Stimulated activated CD8-positive, alpha-beta memory T cell treated with anti-CD3 and anti-CD28 coated beads, Interleukin-4, amount 100 ng/mL, for 24 hours (primary cell): ENCODE measurements around the gene RRAGA.
"Not testable (repeated sequence)": the region's sequence is repeated elsewhere in the genome, so short reads cannot be mapped to it uniquely, and the experiment has no call there.

Experiments
- DNase-seq: peaks from one replicate; pipeline ENCODE4 v3.0.0-alpha.2; 2020; ENCODE audit warnings: low read depth

The RRAGA gene, protein sequence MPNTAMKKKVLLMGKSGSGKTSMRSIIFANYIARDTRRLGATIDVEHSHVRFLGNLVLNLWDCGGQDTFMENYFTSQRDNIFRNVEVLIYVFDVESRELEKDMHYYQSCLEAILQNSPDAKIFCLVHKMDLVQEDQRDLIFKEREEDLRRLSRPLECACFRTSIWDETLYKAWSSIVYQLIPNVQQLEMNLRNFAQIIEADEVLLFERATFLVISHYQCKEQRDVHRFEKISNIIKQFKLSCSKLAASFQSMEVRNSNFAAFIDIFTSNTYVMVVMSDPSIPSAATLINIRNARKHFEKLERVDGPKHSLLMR

DNA sequence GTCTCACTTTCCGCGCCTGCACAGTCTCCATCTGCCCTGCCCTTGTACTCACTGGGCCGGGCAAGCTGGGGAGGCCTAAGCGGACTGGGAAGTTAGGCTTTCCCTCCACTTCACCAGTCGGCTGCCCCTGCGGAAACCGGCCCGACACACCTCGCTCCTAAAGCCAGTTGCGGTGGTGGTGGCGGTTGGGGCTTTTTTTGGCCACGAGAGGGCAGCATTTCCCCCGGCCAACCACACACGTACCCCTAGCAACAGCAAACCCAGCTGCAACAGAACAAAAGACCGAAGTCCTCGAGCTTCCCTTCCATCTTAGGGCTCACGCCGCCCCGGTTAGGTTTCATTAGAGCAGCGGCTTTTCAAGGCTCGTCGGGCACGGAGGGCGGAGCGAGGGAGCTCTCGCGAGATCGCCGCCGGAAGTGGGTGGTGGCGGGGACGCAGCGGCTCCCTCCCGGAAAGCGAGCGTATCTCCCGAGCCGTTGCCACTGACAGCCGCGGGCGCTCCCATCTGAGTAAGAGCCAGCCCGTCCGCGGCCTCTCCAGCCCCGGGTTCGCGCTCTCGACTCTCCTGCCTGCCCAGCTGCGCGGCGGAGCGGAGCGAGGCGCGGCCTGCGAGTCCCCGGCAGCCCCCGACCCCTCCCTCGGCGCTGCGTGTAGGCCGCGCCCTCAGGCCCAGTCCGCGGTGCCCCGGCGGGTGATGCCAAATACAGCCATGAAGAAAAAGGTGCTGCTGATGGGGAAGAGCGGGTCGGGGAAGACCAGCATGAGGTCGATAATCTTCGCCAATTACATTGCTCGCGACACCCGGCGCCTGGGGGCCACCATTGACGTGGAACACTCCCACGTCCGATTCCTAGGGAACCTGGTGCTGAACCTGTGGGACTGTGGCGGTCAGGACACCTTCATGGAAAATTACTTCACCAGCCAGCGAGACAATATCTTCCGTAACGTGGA, at the start of gene RRAGA:
TSS of gene RRAGA (plus strand) at position 462 of the 951 bp plus-strand sequence. CDS start at position 695, 233 bp downstream.
- peak; percentile 89 for DNase-seq

DNA sequence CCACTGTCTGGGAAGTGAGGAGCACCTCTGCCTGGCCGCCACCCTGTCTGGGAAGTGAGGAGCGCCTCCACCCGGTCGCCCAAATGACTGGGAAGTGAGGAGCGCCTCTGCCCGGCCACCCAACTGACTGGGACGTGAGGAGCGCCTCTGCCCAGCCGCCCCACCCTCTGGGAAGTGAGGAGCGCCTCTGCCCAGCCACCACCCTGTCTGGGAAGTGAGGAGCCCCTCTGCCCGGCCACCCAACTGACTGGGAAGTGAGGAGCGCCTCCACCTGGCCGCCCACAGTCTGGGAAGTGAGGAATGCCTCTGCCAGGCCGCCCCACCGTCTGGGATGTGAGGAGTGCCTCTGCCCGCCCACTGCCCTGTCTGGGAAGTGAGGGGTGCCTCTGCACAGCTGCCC, 49.1 kb upstream of the RRAGA start:
- DNase-seq = no peak

DNA sequence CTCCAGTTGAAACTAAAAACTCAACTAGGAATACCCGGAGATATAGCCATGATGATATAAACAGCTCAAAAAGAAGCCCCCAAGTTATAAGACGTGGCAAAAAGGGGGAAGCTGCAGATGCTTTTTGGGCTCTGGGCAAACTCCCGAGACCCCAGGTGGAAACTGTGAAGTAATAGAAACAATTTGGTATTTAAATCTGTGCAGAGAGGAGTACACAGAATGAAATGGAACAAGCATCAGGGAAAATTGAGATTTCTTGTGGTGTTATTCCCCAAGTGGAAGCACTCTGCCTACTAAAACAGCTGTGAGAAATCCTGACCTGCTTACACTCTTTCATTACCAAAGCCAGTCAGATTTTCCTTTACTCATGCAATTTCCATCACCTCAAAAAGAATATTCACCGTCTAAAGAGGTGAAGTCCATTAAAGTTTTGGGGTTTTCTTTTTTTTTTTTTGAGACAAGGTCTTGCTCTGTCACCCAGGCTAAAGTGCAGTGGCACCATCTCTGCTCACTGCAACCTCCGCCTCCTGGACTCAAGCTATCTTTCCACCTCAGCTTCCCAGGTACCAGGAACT, 39.7 kb upstream of the RRAGA start:
- DNase-seq = no peak

DNA sequence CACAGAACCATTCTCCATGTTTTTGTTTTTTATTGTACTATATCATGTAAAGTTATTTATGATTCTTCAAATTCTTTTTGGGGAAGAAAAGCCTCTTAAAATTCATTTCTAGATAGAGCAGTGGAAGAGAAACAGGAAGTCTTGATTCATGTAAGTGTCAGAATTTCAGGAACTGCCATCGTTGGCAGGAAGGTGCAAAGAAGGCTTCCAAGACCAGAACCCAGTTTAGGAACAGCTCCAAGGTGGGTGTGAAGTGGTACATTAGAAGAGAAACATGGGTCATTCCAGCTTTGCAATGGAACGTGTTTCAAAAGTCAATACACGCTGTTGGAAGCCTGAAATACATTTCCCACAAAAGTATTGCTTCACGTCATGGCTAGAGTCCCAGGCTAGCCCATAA, 31.0 kb upstream of the RRAGA start:
- no peak for DNase-seq

DNA sequence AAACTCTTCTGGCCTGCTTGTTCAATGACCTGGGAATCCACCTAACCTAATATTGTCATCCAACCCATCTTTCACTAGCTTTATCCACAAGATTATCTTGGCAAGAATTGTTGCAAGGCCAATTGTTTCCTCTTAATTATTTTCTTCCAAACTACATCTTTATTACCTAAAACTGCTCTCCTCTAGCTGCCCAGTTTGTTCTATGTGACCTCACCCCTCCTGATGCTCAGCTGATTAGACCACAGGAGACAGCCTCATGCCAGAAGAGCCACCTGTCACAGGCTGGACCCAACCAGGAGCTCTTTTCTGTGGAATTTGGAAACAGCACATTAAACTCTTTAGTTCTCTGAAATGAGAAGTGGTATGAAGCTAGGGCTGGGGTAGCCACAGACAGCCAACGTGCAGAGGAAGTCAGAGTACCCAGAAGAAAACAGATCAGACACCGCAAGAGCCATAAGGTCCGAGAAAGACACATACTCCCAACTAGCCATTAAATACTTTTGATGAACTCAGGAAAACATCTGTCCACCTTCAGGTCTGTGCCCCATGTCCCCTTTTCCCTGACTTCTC, 28.3 kb upstream of the RRAGA start:
- no peak for DNase-seq

DNA sequence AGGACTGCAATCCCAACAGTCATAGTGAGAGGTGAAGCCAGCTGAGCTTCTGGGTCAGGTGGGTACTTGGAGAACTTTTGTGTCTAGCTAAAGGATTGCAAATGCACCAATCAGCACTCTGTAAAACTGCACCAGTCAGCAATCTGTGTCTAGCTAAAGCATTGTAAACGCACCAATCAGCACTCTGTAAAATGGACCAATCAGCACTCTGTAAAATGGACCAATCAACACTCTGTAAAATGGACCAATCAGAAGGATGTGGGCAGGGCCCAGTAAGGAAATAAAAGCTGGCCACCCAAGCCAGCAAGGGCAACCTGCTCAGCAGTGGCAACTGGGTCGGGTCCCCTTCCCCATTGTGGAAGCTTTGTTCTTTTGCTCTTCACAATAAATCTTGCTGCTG, 27.6 kb upstream of the RRAGA start:
- not testable (repeated sequence) for DNase-seq

DNA sequence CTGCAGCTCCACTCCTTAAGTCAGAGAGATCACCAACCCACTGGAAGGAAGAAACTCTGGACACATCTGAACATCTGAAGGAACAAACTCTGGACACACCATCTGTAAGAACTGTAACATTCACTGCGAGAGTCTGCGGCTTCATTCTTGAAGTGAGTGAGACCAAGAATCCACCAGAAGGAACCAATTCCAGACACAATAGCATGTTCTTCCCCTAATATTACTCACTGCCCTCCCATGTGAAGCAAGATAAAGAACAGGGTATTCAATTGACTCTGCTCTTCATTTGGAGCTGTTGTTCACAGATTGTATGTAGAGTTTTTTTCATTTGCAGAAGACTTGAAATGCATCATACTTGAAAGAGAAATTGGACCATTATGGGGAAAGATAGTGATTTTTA, 27.0 kb upstream of the RRAGA start:
- DNase-seq = no peak

DNA sequence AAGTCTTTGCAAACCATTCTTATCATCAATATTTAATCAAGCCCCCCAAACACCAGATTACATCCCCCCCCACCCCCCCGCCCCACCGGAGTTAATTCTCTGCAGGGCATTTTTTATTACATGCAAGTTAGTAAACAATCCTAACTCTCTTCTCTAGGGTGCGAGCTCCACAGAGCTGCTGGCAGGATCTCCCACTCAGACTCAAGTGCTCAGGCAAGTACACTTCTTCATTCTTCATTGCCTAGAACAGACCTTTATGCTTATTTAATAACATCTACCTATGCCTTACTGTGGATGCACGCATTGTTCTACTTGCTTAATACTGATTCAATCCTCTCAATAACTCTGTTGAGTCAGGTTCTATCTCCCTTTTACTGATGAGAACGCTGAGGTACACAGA, 26.1 kb upstream of the RRAGA start:
- DNase-seq = no peak

DNA sequence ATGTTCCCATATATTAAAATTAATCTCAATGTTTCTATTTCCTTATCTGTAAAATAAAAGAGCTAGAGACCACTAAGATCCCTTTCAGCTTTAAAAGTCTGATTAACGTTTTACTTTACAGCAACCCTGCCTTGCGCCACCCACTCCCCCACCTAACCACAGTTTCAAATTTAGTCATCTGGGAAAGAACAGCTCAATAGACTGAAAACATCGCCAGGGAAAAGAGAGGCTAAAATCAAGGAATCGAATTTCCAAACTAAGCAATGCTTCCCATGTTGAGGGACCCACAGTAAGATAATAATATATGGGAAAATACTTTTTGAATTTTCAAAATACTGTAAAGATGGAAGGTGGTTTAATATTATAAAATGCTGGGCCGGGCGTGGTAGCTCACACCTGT, 22.9 kb upstream of the RRAGA start:
- no peak for DNase-seq

DNA sequence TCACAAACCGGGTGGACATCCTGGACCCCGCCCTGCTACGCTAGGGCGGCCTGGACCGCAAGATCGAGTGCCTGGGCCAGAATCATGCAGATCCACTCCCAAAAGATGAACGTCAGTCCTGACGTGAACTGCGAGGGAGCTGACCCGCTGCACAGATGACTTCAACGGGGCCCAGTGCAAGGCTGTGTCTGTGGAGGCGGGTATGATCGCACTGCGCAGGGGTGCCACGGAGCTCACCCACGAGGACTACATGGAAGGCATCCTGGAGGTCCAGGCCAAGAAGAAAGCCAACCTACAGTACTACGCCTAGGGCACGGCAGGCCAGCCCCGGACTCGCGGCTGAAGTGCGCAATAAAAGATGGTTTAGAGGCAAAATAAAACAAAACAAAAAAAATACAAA, 21.4 kb upstream of the RRAGA start:
- DNase-seq = no peak

DNA sequence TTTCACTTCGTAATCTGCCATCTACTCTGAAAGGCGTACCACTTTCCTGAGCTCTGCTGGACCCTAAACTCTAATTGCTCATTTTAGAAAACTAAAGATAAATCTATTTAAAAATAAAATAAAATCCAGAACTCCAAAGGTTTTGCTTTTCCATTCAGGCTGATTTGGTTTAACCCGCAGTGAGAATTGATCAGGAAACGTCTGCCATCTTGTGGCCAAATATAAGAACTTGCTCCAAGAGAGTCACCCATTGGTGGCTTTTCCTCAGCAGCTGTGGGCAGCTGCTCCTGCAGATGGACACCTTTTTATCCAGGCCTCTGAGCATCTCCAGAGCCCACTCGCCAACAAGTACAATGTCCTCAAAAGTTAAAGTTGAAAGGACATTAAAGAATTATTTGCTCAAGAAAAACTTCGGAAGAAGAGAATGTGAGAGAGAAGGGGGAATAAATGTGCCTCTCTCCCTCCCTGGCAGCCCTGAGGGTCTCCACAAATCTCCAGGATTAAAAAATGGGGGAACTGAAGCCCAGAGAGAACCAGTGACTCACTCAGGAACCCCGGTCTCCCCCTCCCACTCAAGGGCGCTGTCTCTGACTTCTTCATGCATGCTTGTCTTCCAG, 20.3 kb upstream of the RRAGA start:
- no peak for DNase-seq

DNA sequence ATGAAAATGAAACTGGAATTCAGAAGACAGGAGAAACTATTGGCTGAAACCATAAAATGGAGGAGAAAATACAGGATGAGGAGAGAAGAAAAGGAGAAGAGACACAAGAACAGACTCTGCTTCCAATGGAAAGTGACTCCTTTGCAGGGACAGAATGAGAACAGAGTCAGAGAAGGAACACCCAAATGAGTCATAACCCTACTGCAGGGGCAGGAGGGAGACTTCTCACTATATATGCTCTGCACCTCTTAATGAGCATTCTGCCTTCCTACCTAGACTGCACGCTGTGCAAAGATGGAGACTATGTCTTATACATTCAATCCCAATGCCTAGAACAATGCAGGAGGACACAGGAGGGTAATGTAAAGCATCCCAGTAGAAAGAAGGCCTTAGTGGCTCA, 18.3 kb upstream of the RRAGA start:
- no peak for DNase-seq

DNA sequence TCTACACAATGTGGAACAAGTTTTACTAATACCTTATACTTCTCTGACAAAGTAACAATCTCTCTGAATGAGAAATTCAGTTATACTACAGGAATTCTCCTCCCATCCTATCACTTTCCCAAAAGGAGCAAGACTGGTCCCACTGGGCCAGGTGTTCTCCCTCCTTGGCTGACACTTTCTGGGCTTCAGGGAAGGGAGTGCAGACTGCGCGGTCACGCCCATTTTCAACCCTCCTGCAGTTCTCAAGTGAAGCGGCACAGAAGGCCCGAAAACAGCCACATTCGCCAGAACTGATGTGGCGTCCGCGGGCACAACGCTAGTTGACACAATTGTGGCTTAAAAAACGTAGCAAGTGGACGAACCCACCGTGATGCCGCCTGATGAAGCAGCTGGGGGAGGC, 16.8 kb upstream of the RRAGA start:
- DNase-seq = no peak

DNA sequence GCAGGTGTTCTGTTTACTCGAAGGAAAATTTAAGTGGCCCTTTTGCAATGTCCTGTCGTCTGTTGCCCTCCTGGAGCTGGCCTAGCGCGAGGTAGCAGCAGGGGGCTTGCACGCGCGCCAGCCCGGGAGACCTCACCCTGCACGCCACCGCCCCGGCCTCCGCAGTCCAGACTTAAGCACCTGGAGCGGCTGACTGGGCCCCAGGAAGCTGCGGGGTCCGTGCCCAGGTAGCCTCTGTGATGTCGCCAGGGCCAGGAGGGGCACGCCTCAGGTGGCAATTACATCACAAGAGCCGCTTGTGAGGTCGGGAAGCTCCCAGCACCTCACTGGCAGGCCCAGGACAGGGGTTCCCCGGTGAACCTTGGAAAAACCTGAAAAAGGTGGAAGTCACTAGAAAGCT, 16.2 kb upstream of the RRAGA start, which contains the start of gene SAXO1:
TSS of gene SAXO1 (minus strand) at position 195 of the 400 bp plus-strand sequence. CDS start 301 bp downstream, outside the sequence.
- DNase-seq = no peak

DNA sequence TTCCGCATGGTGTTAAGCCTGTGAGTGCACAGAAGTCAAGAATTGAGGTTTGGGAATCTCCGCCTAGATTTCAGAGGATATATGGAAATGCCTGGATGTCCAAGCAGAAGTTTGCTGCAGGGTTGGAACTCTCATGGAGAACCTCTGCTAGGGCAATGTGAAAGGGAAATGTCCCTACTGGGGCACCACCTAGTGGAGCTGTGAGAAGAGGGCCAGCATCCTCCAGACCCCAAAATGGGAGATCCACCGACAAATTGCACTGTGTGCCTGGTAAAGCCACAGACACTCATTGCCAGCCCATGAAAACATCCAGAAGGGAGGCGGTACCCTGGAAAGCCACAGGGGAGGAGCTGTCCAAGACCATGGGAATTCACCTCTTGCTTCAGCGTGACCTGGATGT, 12.6 kb upstream of the RRAGA start:
- no peak for DNase-seq

DNA sequence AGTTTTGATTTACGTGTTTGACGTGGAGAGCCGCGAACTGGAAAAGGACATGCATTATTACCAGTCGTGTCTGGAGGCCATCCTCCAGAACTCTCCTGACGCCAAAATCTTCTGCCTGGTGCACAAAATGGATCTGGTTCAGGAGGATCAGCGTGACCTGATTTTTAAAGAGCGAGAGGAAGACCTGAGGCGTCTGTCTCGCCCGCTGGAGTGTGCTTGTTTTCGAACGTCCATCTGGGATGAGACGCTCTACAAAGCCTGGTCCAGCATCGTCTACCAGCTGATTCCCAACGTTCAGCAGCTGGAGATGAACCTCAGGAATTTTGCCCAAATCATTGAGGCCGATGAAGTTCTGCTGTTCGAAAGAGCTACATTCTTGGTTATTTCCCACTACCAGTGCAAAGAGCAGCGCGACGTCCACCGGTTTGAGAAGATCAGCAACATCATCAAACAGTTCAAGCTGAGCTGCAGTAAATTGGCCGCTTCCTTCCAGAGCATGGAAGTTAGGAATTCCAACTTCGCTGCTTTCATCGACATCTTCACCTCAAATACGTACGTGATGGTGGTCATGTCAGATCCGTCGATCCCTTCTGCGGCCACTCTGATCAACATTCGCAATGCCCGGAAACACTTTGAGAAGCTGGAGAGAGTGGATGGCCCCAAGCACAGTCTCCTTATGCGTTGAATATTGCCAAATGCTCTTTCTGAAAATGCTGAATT, 850 bp downstream of the RRAGA start:
- DNase-seq = no peak

DNA sequence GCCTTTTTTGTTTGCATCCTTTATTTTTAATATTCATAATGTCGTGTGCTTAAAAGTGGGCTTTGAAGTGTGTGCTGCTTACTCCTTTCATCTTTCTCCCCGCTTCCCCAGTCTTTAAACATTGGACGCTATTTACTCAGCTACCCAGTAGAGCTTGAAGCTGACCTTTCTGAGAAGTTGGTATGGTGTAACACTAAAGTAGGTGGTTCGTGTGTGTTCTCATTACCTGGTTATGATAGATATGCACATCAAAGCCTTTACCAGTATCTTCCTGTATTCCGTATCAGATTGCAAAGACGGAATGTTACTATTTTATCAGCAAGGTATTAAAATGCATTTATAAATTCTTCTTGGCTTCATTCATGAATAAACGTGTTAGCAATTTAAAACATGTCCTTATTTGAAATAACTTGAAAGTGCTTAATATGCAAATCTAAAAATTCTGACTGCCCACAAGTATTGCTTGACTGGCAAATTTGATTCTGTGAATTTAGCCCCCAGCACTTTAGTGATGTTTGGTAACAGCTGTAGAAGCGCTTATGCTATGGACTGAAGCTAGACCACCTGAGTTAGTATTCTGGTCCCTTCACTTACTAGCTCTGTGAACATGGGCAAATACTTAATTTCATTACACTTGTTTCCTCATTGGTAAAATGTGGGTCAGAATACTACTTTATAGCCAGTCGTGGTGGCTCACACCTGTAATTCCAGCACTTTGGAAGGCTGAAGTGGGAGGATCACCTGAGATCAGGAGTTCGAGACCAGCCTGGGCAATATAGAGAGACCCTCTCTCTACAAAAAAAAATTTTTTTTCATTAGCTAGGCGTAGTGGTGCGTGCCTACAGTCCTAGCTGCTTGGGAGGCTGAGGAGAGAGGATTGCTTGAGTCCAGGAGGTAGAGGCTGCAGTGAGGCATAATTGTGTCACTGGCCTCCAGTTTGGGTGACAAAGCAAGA, 1.7 kb downstream of the RRAGA start:
- no peak for DNase-seq

DNA sequence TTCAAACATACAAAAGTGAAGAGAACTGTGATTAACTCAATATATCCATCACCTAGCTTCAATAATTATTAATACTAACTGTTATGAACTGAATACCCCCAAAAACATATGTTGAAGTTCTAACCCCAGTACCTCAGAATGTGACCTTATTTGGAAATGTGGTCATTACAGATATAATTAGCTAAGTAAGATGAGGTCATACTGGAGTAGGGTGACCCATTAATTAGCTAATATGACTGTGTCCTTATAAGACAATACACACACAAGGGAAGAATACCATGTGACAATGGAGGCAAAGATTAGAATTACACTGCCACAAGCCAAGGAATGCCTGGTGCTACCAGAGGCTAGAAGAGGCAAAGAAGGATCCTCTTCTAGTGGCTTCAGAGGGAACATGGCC, 7.8 kb downstream of the RRAGA start:
- DNase-seq = no peak

DNA sequence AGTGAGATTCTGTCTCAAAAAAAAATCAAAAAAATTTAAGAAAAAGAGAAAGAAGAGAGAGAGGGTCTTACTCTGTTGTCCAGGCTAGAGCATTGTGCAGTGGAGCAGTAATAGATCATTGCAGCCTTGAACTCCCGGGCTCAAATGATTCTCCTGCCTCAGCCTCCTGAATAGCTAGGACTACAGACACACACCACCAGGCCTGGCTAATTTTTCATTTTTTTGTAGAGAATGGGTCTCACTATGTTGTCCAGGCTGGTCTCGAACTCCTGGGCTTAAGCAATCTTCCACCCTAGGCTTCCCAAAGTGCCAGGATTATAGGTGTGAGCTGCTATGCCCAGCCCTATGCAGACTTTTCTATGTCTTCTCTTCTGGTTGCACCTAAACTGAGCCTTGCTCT, 25.0 kb downstream of the RRAGA start:
- no peak for DNase-seq

DNA sequence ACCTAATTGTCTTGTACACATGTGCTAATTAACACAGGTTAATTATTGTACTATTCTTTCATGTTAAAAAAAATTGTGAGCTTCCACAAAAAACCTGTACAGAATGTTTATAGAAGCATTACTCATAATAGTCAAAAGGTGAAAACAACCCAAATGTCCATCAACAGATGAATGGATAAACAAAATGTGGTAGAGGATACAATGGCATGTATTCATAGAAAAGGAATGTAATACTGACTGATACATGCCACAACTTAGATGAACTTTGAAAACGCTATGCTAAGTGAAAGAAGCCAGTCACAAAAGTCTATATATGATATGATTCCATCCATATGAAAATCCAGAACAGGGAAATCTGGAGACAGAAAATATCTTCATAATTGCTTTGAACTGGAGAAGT, 25.6 kb downstream of the RRAGA start:
- no peak for DNase-seq
